Sigmoid colon (tissue), 3 donors: ENCODE data around the gene CAPN5.

Experiments used
- CTCF ChIP-seq, 4 experiments: fragments of 450-650 bp in 3 of 4; fragments of 200-600 bp in 1 of 4; IDR thresholded peaks; one replicate each; pipeline ENCODE4 v1.5.1; 2016 to 2019; ENCODE audit warnings: antibody characterized with exemption in 4 of 4, mild to moderate bottlenecking in 3 of 4, moderate library complexity in 2 of 4
- POLR2A ChIP-seq, 2 donors: fragments of 450-650 bp; IDR thresholded peaks; one replicate each; pipeline ENCODE4 v1.6.1; 2016; ENCODE audit warnings: antibody characterized with exemption in 2 of 2, mild to moderate bottlenecking in 2 of 2, moderate library complexity in 2 of 2

- TF ChIP-seq POLR2A (IDR thresholded peaks at IDR 0.05): no peak
- TF ChIP-seq CTCF (IDR thresholded peaks at IDR 0.05): no peak
These were observed 35.8 kb downstream of the CAPN5 start, which contains the start of gene OMP for GRCh38 chr11:77102246-77103210.
